AG09309 (cell line): Measurements from ENCODE around the gene CHD9.

ENCODE experiments used
- DNase-seq: peaks from one replicate; pipeline ENCODE4 v3.0.0-alpha.2; 2010; ENCODE audit warnings: low read depth
- H3K4me3 ChIP-seq: 2 replicates; pipeline ENCODE4 v1.5.1; 2011; ENCODE audit warnings: mild to moderate bottlenecking, low read depth, low read length, moderate library complexity; ENCODE audit not compliant: control insufficient read depth
- CTCF ChIP-seq: IDR thresholded peaks from 2 replicates; pipeline ENCODE4 v1.5.1; 2011; ENCODE audit warnings: mild to moderate bottlenecking, low read depth, low read length, inconsistent platforms; ENCODE audit not compliant: insufficient read depth, control insufficient read depth; ENCODE audit errors: missing control alignments

The CHD9 gene

GRCh38 chr16:53150769-53151168, 96.0 kb downstream of the CHD9 start:
- DNase-seq: no peak
- no peak overlapping the region for H3K4me3 ChIP-seq
- TF ChIP-seq CTCF: no peak

- TF ChIP-seq CTCF: no peak
- no peak overlapping the region for H3K4me3 ChIP-seq
- no peak for DNase-seq
These were observed 97.5 kb downstream of the CHD9 start for GRCh38 chr16:53152329-53152728.

GRCh38 chr16:53153130-53153529, 98.3 kb downstream of the CHD9 start:
- no peak for TF ChIP-seq CTCF
- H3K4me3 ChIP-seq: no peak overlapping the region
- DNase-seq: no peak

GRCh38 chr16:53154513-53154912, 99.7 kb downstream of the CHD9 start:
- DNase-seq: no peak
- no peak for TF ChIP-seq CTCF
- H3K4me3 ChIP-seq: no peak overlapping the region

- DNase-seq: peak; percentile 8
- H3K4me3 ChIP-seq: no peak overlapping the region
- TF ChIP-seq CTCF: no peak
These were observed 101.7 kb downstream of the CHD9 start for GRCh38 chr16:53156516-53156915.

GRCh38 chr16:53159781-53160436, 105.1 kb downstream of the CHD9 start:
- DNase-seq: peak; percentile 8
- H3K4me3 ChIP-seq: no peak overlapping the region
- TF ChIP-seq CTCF: peak; percentile 64

- TF ChIP-seq CTCF: no peak
- no peak for DNase-seq
- H3K4me3 ChIP-seq: no peak overlapping the region
These were observed 111.3 kb downstream of the CHD9 start for GRCh38 chr16:53166099-53166498.
